Measurements from ENCODE around the gene TEX48.

DNA sequence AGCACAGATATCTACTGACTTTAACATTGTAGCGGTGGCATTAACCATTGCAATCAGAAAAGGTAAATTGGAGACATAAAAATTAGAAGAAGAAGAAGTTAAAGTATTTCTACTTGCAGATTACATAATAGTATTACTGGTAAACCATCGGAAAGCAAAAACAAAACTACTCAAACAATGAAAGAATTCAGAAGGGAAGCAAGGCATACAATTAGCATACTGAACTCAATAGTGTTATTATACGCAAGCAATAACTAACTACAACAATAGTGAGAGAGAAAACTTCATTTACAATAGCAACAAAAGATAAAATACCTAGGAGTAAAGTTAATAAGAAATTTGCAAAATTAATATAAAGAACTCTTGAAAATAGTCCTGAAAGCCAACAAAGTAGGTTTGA lies 17.8 kb downstream of the TEX48 start:
- no peak for TF ChIP-seq POLR2A (IDR thresholded peaks at IDR 0.05)
- TF ChIP-seq, protein P1, sequence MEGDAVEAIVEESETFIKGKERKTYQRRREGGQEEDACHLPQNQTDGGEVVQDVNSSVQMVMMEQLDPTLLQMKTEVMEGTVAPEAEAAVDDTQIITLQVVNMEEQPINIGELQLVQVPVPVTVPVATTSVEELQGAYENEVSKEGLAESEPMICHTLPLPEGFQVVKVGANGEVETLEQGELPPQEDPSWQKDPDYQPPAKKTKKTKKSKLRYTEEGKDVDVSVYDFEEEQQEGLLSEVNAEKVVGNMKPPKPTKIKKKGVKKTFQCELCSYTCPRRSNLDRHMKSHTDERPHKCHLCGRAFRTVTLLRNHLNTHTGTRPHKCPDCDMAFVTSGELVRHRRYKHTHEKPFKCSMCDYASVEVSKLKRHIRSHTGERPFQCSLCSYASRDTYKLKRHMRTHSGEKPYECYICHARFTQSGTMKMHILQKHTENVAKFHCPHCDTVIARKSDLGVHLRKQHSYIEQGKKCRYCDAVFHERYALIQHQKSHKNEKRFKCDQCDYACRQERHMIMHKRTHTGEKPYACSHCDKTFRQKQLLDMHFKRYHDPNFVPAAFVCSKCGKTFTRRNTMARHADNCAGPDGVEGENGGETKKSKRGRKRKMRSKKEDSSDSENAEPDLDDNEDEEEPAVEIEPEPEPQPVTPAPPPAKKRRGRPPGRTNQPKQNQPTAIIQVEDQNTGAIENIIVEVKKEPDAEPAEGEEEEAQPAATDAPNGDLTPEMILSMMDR (IDR thresholded peaks at IDR 0.05) = no peak
- TF ChIP-seq EP300 (IDR thresholded peaks at IDR 0.05) = no peak

All from tibial nerve (tissue), 4 donors.